Keratinocyte (primary cell): Measurements from ENCODE around the gene ZC3H13. TPM values are rescaled to one million over a fixed set of nuclear protein-coding genes. Genes with fewer than 3 reads are reported as not detected.

Experiments
- DNase-seq: peaks from one replicate; pipeline ENCODE4 v3.0.0-alpha.2; 2011; ENCODE audit warnings: low read depth, missing footprints, low spot score
- FAIRE-seq: peaks from 2 replicates; lab custom pipeline; 2011; peaks lifted over from hg19 to GRCh38; lab: Jason Lieb, UNC
- H2AFZ ChIP-seq: 2 replicates; pipeline ENCODE4 v1.6.0; 2012; ENCODE audit warnings: low read length, control low read depth, inconsistent platforms; ENCODE audit not compliant: control insufficient read depth
- H3K27ac ChIP-seq: 2 replicates; pipeline ENCODE4 v1.5.1; 2011; ENCODE audit warnings: low read length; ENCODE audit not compliant: control insufficient read depth, insufficient read depth
- H3K27me3 ChIP-seq: 3 replicates; pipeline ENCODE4 v1.6.0; 2011; ENCODE audit warnings: low read length; ENCODE audit not compliant: control insufficient read depth, insufficient read depth; ENCODE audit errors: extremely low read depth
- H3K36me3 ChIP-seq, 2 experiments: 2 replicates in 1 of 2; 3 replicates in 1 of 2; pipeline ENCODE4 v1.5.1; 2011; ENCODE audit warnings: low read length in 2 of 2, mild to moderate bottlenecking in 1 of 2; ENCODE audit not compliant: control insufficient read depth in 2 of 2, insufficient read depth in 2 of 2; ENCODE audit errors: extremely low read depth in 1 of 2
- H3K4me1 ChIP-seq: 3 replicates; pipeline ENCODE4 v1.5.1; 2011; ENCODE audit warnings: low read length; ENCODE audit not compliant: control insufficient read depth, insufficient read depth; ENCODE audit errors: extremely low read depth
- H3K4me2 ChIP-seq: 3 replicates; pipeline ENCODE4 v1.6.0; 2011; ENCODE audit warnings: low read depth, low read length; ENCODE audit not compliant: control insufficient read depth, insufficient read depth; ENCODE audit errors: extremely low read depth
- H3K4me3 ChIP-seq, 3 experiments: fragments of 200-600 bp in 1 of 3; sonication (generic) in 1 of 3; 2 replicates in 2 of 3; 3 replicates in 1 of 3; pipeline ENCODE4 v1.5.1; 2011 to 2016; ENCODE audit warnings: low read length in 3 of 3, mild to moderate bottlenecking in 3 of 3, control low read depth in 2 of 3, inconsistent platforms in 1 of 3, low read depth in 1 of 3, mixed read lengths in 1 of 3, mixed run types in 1 of 3, moderate library complexity in 1 of 3; ENCODE audit not compliant: control insufficient read depth in 2 of 3, insufficient read depth in 2 of 3; ENCODE audit errors: extremely low read depth in 1 of 3
- H3K79me2 ChIP-seq: 2 replicates; pipeline ENCODE4 v1.6.0; 2012; ENCODE audit warnings: low read length; ENCODE audit not compliant: control insufficient read depth, insufficient read depth
- H3K9ac ChIP-seq: 3 replicates; pipeline ENCODE4 v1.6.0; 2011; ENCODE audit warnings: low read length; ENCODE audit not compliant: control insufficient read depth, insufficient read depth; ENCODE audit errors: extremely low read depth
- H3K9me1 ChIP-seq: 3 replicates; pipeline ENCODE4 v1.6.0; 2011; ENCODE audit warnings: low read length; ENCODE audit not compliant: control insufficient read depth, insufficient read depth; ENCODE audit errors: extremely low read depth
- H3K9me3 ChIP-seq: 2 replicates; pipeline ENCODE4 v1.5.1; 2012; ENCODE audit warnings: low read depth, low read length; ENCODE audit not compliant: control insufficient read depth
- H4K20me1 ChIP-seq: 3 replicates; pipeline ENCODE4 v1.6.0; 2011; ENCODE audit warnings: low read length; ENCODE audit not compliant: control insufficient read depth, insufficient read depth; ENCODE audit errors: extremely low read depth
- EZH2 ChIP-seq: IDR thresholded peaks from one replicate; pipeline ENCODE4 v1.6.1; 2012; ENCODE audit warnings: inconsistent platforms, mild to moderate bottlenecking, low read length, moderate library complexity
- dilution Hi-C: fragments of 300-500 bp; cut with MboI; formaldehyde crosslinking; loops from one replicate; pipeline ENCODE4 v1.7.0; 2020; ENCODE audit warnings: low sequenced_read_pairs; ENCODE audit not compliant: extremely low pct_ligation_motif_present
- polyA plus RNA-seq, 5 experiments: library from polyadenylated mRNA; depleted of rRNA in 3 of 5; stranded (reverse) in 3 of 5; stranded (forward) in 1 of 5; unstranded in 1 of 5; fragments of >200 nt; gene quantifications; 1 replicate in 1 of 5; 2 replicates in 3 of 5; 3 replicates in 1 of 5; pipeline versions ENCODE4 v1.2.1 to v1.2.3, GENCODE V29; 2011 to 2012; ENCODE audit warnings: missing spikeins in 2 of 5, low read depth in 1 of 5, low replicate concordance in 1 of 5
- TF ChIP-seq, protein P1 (sequence below), 3 experiments: IDR thresholded peaks in 1 of 3; conservative IDR thresholded peaks in 1 of 3; optimal IDR thresholded peaks in 1 of 3; 2 replicates in 2 of 3; 3 replicates in 1 of 3; pipeline versions ENCODE3 to v1.5.1; 2011; ENCODE audit warnings: low read length in 3 of 3, mild to moderate bottlenecking in 3 of 3, moderate library complexity in 2 of 3, control low read depth in 1 of 3, inconsistent platforms in 1 of 3; ENCODE audit not compliant: insufficient read depth in 2 of 3; ENCODE audit errors: extremely low read depth in 1 of 3

The ZC3H13 gene
- polyA plus RNA-seq, 1 donor (not counting 4 experiments of a cell fraction or from before 2014, with no cell fraction given): 10.6 TPM

GRCh38 chr13:45996631-45997030 lies 55.9 kb downstream of the ZC3H13 start:
- Histone ChIP-seq H3K4me3 (no peak overlapping the region), H3K79me2 (no peaks in the 10 kb centered on the region), H2AFZ (no peak overlapping the region), H3K27me3 (no peaks in the 10 kb centered on the region), H3K9me3 (no peaks in the 10 kb centered on the region), H4K20me1 (no peaks in the 10 kb centered on the region), H3K36me3 (peaks cover 5 to 7% of the 10 kb centered on the region in 2 experiments), H3K4me1 (no peaks in the 10 kb centered on the region), H3K9ac (no peak overlapping the region), H3K27ac (no peak overlapping the region), H3K9me1 (no peaks in the 10 kb centered on the region), H3K4me2 (no peak overlapping the region)
- dilution Hi-C loops: no loop called here
- DNase-seq (no peak), FAIRE-seq (no peak)
- TF ChIP-seq, protein P1, sequence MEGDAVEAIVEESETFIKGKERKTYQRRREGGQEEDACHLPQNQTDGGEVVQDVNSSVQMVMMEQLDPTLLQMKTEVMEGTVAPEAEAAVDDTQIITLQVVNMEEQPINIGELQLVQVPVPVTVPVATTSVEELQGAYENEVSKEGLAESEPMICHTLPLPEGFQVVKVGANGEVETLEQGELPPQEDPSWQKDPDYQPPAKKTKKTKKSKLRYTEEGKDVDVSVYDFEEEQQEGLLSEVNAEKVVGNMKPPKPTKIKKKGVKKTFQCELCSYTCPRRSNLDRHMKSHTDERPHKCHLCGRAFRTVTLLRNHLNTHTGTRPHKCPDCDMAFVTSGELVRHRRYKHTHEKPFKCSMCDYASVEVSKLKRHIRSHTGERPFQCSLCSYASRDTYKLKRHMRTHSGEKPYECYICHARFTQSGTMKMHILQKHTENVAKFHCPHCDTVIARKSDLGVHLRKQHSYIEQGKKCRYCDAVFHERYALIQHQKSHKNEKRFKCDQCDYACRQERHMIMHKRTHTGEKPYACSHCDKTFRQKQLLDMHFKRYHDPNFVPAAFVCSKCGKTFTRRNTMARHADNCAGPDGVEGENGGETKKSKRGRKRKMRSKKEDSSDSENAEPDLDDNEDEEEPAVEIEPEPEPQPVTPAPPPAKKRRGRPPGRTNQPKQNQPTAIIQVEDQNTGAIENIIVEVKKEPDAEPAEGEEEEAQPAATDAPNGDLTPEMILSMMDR (optimal IDR thresholded peaks at IDR 0.05 in 1 of 3, IDR thresholded peaks at IDR 0.05 in 1 of 3, conservative IDR thresholded peaks at IDR 0.05 in 1 of 3; ENCODE audit: extremely low read depth in 1 of 3, insufficient read depth in 2 of 3, low read length in 3 of 3): no peak
- TF ChIP-seq EZH2: no peak

DNA sequence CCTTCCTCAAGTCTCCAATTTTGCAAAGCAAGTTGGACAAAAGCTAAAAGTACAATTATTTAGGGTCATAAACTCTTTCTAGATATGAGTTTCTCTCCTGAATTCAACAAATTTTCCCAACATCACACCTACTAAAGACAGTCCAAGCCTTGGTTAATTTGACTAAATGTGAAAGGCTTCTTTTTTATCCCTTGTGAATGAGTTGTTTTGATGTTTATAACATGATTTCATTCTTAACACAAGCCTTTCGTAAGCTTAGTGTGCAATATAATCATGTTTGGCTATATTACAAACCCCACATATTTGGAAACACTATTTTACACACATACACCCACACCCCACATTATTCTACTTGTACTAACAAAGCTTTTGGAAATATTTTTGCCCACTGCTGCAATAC lies 57.3 kb downstream of the ZC3H13 start:
- Histone ChIP-seq H3K4me2 (no peak overlapping the region), H3K36me3 (peaks cover 5 to 7% of the 10 kb centered on the region in 2 experiments), H3K27ac (no peak overlapping the region), H3K4me1 (no peaks in the 10 kb centered on the region), H3K9me1 (no peaks in the 10 kb centered on the region), H3K79me2 (no peaks in the 10 kb centered on the region), H3K4me3 (no peak overlapping the region), H3K9ac (no peak overlapping the region), H2AFZ (no peak overlapping the region), H4K20me1 (no peaks in the 10 kb centered on the region), H3K9me3 (no peaks in the 10 kb centered on the region), H3K27me3 (no peaks in the 10 kb centered on the region)
- FAIRE-seq (no peak), DNase-seq (no peak)
- dilution Hi-C loops: no loop called here
- no peak for TF ChIP-seq EZH2
- TF ChIP-seq, protein P1 (optimal IDR thresholded peaks at IDR 0.05 in 1 of 3, IDR thresholded peaks at IDR 0.05 in 1 of 3, conservative IDR thresholded peaks at IDR 0.05 in 1 of 3; ENCODE audit: extremely low read depth in 1 of 3, insufficient read depth in 2 of 3, low read length in 3 of 3): no peak
